HG02885 (cell line): ENCODE measurements around the gene NPW.
"Not testable (repeated sequence)": the region's sequence is repeated elsewhere in the genome, so short reads cannot be mapped to it uniquely, and the experiment has no call there.

ENCODE experiments used
- ATAC-seq: cut with Tn5 transposase; IDR thresholded peaks from one replicate; pipeline ENCODE4 v1.9.1; 2021; ENCODE audit warnings: mild to moderate bottlenecking; ENCODE audit not compliant: unreplicated experiment, poor library complexity

The NPW gene

GRCh38 chr16:2033909-2034695, 14.5 kb downstream of the NPW start:
- ATAC-seq, result not testable (repeated sequence)

- no peak for ATAC-seq
Observed at GRCh38 chr16:2034696-2035430, 15.3 kb downstream of the NPW start.

- no peak for ATAC-seq
Observed at GRCh38 chr16:2035431-2036199, 16.0 kb downstream of the NPW start.

GRCh38 chr16:2036200-2036966, 16.8 kb downstream of the NPW start:
- no peak for ATAC-seq

- no peak for ATAC-seq
Observed at GRCh38 chr16:2037115-2037514, 17.5 kb downstream of the NPW start.

- ATAC-seq, result no peak
Observed at GRCh38 chr16:2037647-2038381, 18.2 kb downstream of the NPW start.

- ATAC-seq, result no peak
Observed at GRCh38 chr16:2038382-2039231, 19.0 kb downstream of the NPW start.

GRCh38 chr16:2039274-2040031, 19.9 kb downstream of the NPW start:
- ATAC-seq, result no peak

GRCh38 chr16:2040041-2040786, 20.6 kb downstream of the NPW start:
- no peak for ATAC-seq

- ATAC-seq, result no peak
Observed at GRCh38 chr16:2040787-2041522, 21.4 kb downstream of the NPW start.

GRCh38 chr16:2042171-2042985, 22.8 kb downstream of the NPW start:
- no peak for ATAC-seq

- ATAC-seq, result no peak
Observed at GRCh38 chr16:2042986-2043666, 23.5 kb downstream of the NPW start.

- ATAC-seq, result no peak
Observed at GRCh38 chr16:2043667-2044451, 24.3 kb downstream of the NPW start.

GRCh38 chr16:2044541-2044940, 25.0 kb downstream of the NPW start:
- no peak for ATAC-seq
